Measurements from ENCODE around the gene SCARB1. TPM values are rescaled to one million over a fixed set of nuclear protein-coding genes. Genes with fewer than 3 reads are reported as not detected.

The SCARB1 gene
- total and polyA plus RNA-seq, 9 of the 15 experiments (the other 6 are each of a cell fraction or from before 2014, with no cell fraction given), result 0.56 to 157 (median 52.8) TPM

GRCh38 chr12:124868252-124869058 is 4.8 kb upstream of the SCARB1 start (continued):
- TF ChIP-seq, protein P1, sequence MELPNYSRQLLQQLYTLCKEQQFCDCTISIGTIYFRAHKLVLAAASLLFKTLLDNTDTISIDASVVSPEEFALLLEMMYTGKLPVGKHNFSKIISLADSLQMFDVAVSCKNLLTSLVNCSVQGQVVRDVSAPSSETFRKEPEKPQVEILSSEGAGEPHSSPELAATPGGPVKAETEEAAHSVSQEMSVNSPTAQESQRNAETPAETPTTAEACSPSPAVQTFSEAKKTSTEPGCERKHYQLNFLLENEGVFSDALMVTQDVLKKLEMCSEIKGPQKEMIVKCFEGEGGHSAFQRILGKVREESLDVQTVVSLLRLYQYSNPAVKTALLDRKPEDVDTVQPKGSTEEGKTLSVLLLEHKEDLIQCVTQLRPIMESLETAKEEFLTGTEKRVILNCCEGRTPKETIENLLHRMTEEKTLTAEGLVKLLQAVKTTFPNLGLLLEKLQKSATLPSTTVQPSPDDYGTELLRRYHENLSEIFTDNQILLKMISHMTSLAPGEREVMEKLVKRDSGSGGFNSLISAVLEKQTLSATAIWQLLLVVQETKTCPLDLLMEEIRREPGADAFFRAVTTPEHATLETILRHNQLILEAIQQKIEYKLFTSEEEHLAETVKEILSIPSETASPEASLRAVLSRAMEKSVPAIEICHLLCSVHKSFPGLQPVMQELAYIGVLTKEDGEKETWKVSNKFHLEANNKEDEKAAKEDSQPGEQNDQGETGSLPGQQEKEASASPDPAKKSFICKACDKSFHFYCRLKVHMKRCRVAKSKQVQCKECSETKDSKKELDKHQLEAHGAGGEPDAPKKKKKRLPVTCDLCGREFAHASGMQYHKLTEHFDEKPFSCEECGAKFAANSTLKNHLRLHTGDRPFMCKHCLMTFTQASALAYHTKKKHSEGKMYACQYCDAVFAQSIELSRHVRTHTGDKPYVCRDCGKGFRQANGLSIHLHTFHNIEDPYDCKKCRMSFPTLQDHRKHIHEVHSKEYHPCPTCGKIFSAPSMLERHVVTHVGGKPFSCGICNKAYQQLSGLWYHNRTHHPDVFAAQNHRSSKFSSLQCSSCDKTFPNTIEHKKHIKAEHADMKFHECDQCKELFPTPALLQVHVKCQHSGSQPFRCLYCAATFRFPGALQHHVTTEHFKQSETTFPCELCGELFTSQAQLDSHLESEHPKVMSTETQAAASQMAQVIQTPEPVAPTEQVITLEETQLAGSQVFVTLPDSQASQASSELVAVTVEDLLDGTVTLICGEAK (IDR thresholded peaks at IDR 0.05), result 0 out of 2 replicates have a peak, but pooled peaks have one; percentile 36
- TF ChIP-seq, protein P1 (CRISPR knock-in tag; IDR thresholded peaks at IDR 0.05), result no peak
- TF ChIP-seq RBM25 (IDR thresholded peaks at IDR 0.05; ENCODE audit: low read depth, low read length, severe bottlenecking), result peak; percentile 62
- TF ChIP-seq ZNF77 (CRISPR knock-in tag; IDR thresholded peaks at IDR 0.05), result 0 out of 2 replicates have a peak, but pooled peaks have one; percentile 20
- no peak for TF ChIP-seq OTX1 (CRISPR knock-in tag; IDR thresholded peaks at IDR 0.05)
- no peak for TF ChIP-seq RAD21 (CRISPR knock-in tag; conservative IDR thresholded peaks at IDR 0.05 in 1 of 2, IDR thresholded peaks at IDR 0.05 in 1 of 2)
- TF ChIP-seq CHD4 (IDR thresholded peaks at IDR 0.05; ENCODE audit: insufficient read depth, insufficient replicate concordance, low read depth, low read length, poor library complexity, severe bottlenecking), result no peak
- TF ChIP-seq, protein P2, sequence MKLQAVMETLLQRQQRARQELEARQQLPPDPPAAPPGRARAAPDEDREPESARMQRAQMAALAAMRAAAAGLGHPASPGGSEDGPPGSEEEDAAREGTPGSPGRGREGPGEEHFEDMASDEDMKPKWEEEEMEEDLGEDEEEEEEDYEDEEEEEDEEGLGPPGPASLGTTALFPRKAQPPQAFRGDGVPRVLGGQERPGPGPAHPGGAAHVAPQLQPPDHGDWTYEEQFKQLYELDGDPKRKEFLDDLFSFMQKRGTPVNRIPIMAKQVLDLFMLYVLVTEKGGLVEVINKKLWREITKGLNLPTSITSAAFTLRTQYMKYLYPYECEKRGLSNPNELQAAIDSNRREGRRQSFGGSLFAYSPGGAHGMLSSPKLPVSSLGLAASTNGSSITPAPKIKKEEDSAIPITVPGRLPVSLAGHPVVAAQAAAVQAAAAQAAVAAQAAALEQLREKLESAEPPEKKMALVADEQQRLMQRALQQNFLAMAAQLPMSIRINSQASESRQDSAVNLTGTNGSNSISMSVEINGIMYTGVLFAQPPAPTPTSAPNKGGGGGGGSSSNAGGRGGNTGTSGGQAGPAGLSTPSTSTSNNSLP (IDR thresholded peaks at IDR 0.05; ENCODE audit: borderline replicate concordance, low read depth, low read length), result no peak
- TF ChIP-seq ZFPM2 (CRISPR knock-in tag; IDR thresholded peaks at IDR 0.05), result no peak
- TF ChIP-seq DMBX1 (CRISPR knock-in tag; IDR thresholded peaks at IDR 0.05; ENCODE audit: borderline replicate concordance), result no peak
- TF ChIP-seq SMARCA5 (IDR thresholded peaks at IDR 0.05), result peak; percentile 12; the same call in 1 of the 2 replicates
- TF ChIP-seq NKRF (IDR thresholded peaks at IDR 0.05; ENCODE audit: borderline replicate concordance), result no peak
